ENCODE results near the gene PRELID3B. TPM values are rescaled to one million over a fixed set of nuclear protein-coding genes. Genes with fewer than 3 reads are reported as not detected.

The PRELID3B gene
- total RNA-seq, 2 experiments from 2014 or later, result 55.8 to 59.1 TPM

DNA sequence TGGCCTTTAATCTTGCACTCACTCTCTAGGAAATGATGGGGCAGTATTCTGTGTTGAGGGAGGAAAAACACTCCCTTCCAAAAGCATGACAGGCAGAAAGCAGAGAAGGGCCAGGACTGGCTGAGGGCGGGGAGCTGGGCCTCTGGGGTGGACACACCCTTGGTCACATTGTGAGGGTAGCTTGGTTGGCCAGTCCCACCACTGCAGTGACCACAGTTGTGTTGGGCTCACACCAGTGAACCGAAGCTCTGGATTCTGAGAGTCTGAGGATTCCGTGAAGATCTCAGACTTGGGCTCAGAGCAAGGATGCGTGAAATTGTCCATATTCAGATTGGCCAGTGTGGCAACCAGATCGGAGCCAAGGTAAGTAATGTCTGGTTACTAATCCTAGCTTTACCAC, 23.4 kb downstream of the PRELID3B start, which contains the start of gene TUBB1:
Gene TUBB1, plus strand, starts transcription at position 213 of the 400 bp plus-strand sequence. Its CDS starts 94 bp downstream, at position 307.
- H3K4me3 Mint-ChIP-seq, result no peak within 1 kb of the TSS
- no peaks in the 10 kb centered on the region for H3K27me3 ChIP-seq (ENCODE audit: control insufficient read depth in 1 of 2, insufficient read depth in 2 of 2, low read length in 2 of 2)
- peaks cover 19% of the 10 kb centered on the region for H3K36me3 ChIP-seq (ENCODE audit: insufficient read depth, low read length)
- peaks cover 18% of the 10 kb centered on the region for H3K4me1 ChIP-seq (ENCODE audit: insufficient read depth, low read length)
- H3K4me3 ChIP-seq (ENCODE audit: low read length), result no peak within 1 kb of the TSS
- no peak within 1 kb of the TSS for H3K27ac Mint-ChIP-seq
- TF ChIP-seq, protein P1, sequence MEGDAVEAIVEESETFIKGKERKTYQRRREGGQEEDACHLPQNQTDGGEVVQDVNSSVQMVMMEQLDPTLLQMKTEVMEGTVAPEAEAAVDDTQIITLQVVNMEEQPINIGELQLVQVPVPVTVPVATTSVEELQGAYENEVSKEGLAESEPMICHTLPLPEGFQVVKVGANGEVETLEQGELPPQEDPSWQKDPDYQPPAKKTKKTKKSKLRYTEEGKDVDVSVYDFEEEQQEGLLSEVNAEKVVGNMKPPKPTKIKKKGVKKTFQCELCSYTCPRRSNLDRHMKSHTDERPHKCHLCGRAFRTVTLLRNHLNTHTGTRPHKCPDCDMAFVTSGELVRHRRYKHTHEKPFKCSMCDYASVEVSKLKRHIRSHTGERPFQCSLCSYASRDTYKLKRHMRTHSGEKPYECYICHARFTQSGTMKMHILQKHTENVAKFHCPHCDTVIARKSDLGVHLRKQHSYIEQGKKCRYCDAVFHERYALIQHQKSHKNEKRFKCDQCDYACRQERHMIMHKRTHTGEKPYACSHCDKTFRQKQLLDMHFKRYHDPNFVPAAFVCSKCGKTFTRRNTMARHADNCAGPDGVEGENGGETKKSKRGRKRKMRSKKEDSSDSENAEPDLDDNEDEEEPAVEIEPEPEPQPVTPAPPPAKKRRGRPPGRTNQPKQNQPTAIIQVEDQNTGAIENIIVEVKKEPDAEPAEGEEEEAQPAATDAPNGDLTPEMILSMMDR (IDR thresholded peaks at IDR 0.05), result no peak
- ATAC-seq (ENCODE audit: poor library complexity) (no peak), DNase-seq (no peak)
- H3K9me3 Mint-ChIP-seq, result no peaks in the 10 kb centered on the region
- H3K36me3 Mint-ChIP-seq (ENCODE audit: low read depth), result peaks cover 21% of the 10 kb centered on the region
- H3K9me3 ChIP-seq (ENCODE audit: control insufficient read depth in 1 of 2, insufficient read depth in 1 of 2, low read length in 2 of 2), result no peaks in the 10 kb centered on the region
- CTCF ChIA-PET, result no interaction called here
- peaks cover 27% of the 10 kb centered on the region for H3K4me1 Mint-ChIP-seq (ENCODE audit: low read depth)
- no peaks in the 10 kb centered on the region for H3K27me3 Mint-ChIP-seq
- intact Hi-C loops (cut with DNase I, micrococcal nuclease), result no loop called here
- H3K27ac ChIP-seq (ENCODE audit: low read depth in 1 of 2, low read length in 2 of 2), result no peak within 1 kb of the TSS
- POLR2A ChIA-PET, result interaction anchor here (2.3 kb wide), 1 partner anchor 13 kb away, joined by 6 read pairs; the partner anchor contains the start of gene ATP5F1E

DNA sequence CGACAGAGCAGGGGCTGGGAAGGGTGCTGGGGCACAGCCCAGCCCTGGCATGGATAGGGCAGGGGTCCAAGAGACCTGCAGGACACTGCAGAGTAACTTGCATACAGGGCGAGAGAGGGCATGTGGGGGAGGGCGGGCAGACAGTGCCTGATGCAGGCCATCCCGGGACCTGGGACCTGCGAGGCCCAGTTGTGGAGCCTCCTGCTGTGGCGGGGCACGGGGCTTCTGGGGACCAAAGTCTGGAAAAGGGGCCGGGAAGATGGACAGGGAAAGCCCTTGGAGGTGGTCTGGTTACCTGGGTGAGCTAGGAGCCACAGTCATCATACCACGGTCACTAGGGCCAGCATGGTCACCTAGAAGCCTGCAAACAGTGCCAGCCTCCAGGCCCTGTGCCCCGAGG, 23.8 kb downstream of the PRELID3B start:
- Mint-ChIP-seq H3K36me3 (ENCODE audit: low read depth) (peaks cover 17% of the 10 kb centered on the region), H3K9me3 (no peaks in the 10 kb centered on the region), H3K4me1 (ENCODE audit: low read depth) (peaks cover 31% of the 10 kb centered on the region), H3K4me3 (no peak overlapping the region), H3K27ac (no peak overlapping the region), H3K27me3 (no peaks in the 10 kb centered on the region)
- Histone ChIP-seq H3K27me3 (ENCODE audit: control insufficient read depth in 1 of 2, insufficient read depth in 2 of 2, low read length in 2 of 2) (no peaks in the 10 kb centered on the region), H3K4me1 (ENCODE audit: insufficient read depth, low read length) (peaks cover 22% of the 10 kb centered on the region), H3K27ac (ENCODE audit: low read depth in 1 of 2, low read length in 2 of 2) (no peak overlapping the region), H3K4me3 (ENCODE audit: low read length) (no peak overlapping the region), H3K9me3 (ENCODE audit: control insufficient read depth in 1 of 2, insufficient read depth in 1 of 2, low read length in 2 of 2) (no peaks in the 10 kb centered on the region), H3K36me3 (ENCODE audit: insufficient read depth, low read length) (peaks cover 15% of the 10 kb centered on the region)
- intact Hi-C loops (cut with DNase I, micrococcal nuclease), result no loop called here
- TF ChIP-seq, protein P1 (IDR thresholded peaks at IDR 0.05), result no peak
- ChIA-PET CTCF (no interaction called here), POLR2A (interaction anchor here (2.3 kb wide), 1 partner anchor 13 kb away, joined by 6 read pairs; the partner anchor contains the start of gene ATP5F1E)
- ATAC-seq (ENCODE audit: poor library complexity) (no peak), DNase-seq (no peak)

DNA sequence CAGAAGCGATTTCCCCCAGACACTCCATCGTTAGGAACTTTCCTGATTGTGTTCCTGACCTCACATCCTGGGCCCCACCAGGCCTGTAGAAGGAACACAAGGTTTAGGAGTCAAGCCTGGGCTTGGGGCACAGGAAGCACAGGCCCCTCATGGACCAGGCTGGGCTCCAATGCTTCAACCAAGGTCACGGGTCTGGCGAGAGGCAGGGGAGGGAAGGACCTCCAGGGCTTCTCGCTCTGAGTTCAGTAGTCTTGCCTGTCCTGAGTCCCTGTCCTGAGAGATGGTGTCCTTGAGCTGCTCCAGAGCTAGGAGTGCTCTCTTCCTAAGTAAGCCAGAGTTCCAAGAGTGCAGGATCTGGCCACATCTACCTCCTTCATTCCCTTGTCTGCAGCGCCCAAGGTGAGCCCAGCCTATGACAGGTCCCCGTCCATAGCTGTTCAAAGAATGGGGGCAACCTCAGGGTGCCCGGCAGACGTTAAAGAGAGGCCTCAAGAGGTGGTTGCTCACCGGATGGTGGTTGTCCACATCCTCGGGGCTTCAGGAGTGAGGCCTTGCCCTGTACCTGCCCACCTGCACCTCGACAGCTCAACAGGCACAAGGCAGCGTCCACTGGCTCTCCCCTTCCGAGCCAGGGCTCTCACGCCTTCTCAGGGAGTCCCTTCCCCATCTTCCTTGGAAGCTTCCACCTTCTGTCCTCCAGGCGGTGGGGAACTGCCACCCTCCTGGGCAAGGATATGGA, 24.9 kb downstream of the PRELID3B start:
- peaks cover 8% of the 10 kb centered on the region for H3K36me3 ChIP-seq (ENCODE audit: insufficient read depth, low read length)
- DNase-seq (no peak), ATAC-seq (ENCODE audit: poor library complexity) (no peak)
- no peak overlapping the region for H3K4me3 Mint-ChIP-seq
- peaks cover 27% of the 10 kb centered on the region for H3K4me1 ChIP-seq (ENCODE audit: insufficient read depth, low read length)
- H3K9me3 Mint-ChIP-seq, result no peaks in the 10 kb centered on the region
- TF ChIP-seq, protein P1 (IDR thresholded peaks at IDR 0.05), result no peak
- H3K36me3 Mint-ChIP-seq (ENCODE audit: low read depth), result peaks cover 6% of the 10 kb centered on the region
- ChIA-PET CTCF (no interaction called here), POLR2A (interaction anchor here (0.6 kb wide), 1 partner anchor 13 kb away, joined by 3 read pairs; no protein-coding TSS in a partner anchor)
- H3K27ac ChIP-seq (ENCODE audit: low read depth in 1 of 2, low read length in 2 of 2), result no peak overlapping the region
- intact Hi-C loops (cut with DNase I, micrococcal nuclease), result no loop called here
- H3K4me3 ChIP-seq (ENCODE audit: low read length), result no peak overlapping the region
- H3K27me3 Mint-ChIP-seq, result no peaks in the 10 kb centered on the region
- H3K4me1 Mint-ChIP-seq (ENCODE audit: low read depth), result peaks cover 39% of the 10 kb centered on the region
- no peak overlapping the region for H3K27ac Mint-ChIP-seq
- H3K9me3 ChIP-seq (ENCODE audit: control insufficient read depth in 1 of 2, insufficient read depth in 1 of 2, low read length in 2 of 2), result no peaks in the 10 kb centered on the region
- H3K27me3 ChIP-seq (ENCODE audit: control insufficient read depth in 1 of 2, insufficient read depth in 2 of 2, low read length in 2 of 2), result no peaks in the 10 kb centered on the region

All from CD4-positive, alpha-beta T cell (primary cell).